A549 treated with GW870086 at 1 μM for 4 hours (cell line): ENCODE measurements around the gene ZNF574. TPM values are rescaled to one million over a fixed set of nuclear protein-coding genes. Genes with fewer than 3 reads are reported as not detected.

ENCODE experiments used
- total RNA-seq: library from RNA; stranded (reverse); fragments of 200-300 nt; extraction: Qiagen RNA extraction; gene quantifications from 5 replicates; pipeline ENCODE4 v1.2.3, GENCODE V29; 2022; ENCODE audit warnings: low read depth

Gene ZNF574
- 28.7 to 38.8 TPM (median 36.8 TPM) in 5 replicates for total RNA-seq

DNA sequence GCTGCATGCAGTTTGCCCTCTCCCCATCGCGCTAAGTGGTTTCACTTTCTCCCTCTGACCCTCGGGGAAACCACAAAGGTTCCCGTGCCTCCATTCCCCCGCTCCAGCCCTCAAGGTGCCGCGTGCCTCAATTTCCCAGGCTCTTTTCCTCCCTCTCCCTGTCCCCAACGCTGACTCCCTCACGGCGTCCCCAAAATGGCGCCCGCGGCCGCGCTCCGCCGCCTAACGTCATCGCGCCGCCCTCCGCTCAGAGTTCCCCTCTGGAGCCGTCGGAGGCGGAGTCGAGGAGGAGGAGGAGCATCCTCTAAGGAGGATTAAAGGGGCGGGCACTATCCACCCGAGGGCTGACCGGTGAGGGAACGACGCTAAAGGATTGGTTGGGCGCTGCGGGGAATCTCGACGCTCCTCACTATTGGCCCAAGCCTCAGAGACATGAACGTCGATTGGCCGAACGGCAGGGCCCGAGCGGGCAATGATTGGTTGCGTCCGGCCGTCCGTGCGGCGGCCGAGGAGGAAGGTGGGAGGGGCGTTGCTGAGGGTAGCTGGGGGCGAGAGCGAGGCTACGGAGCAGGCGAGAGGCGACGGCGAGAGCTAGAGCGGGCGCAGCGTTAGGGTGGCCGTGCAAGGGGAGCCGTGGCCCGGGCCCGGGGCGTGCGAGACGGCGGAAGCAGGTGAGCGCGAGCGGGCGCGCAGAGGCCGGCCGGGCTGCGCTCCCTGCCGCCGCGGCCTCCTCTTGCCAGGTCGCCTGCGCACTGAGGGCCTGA, at the start of gene ZNF574:
ZNF574 (plus strand) TSS at position 551 of the 764 bp plus-strand sequence. CDS start 2,441 bp downstream, outside the sequence.

GRCh38 chr19:42069619-42070351, 6.2 kb upstream of the ZNF574 start, which contains the start of gene GRIK5:
Gene GRIK5, minus strand, starts transcription at chr19:42070206. Its CDS starts 4,436 bp downstream, at chr19:42065770.

Other genes with a start within 250 kb of the ZNF574 start
- gene LYPD4, start 231.5 kb upstream of the ZNF574 start, total RNA-seq = not detected in 5 replicates
- gene DMRTC2, start 231.1 kb upstream of the ZNF574 start, total RNA-seq = not detected in 5 replicates
- gene RPS19, start 215.9 kb upstream of the ZNF574 start, total RNA-seq = 9,077 to 10,791 TPM (median 9,411 TPM) in 5 replicates
- gene CD79A, start 198.9 kb upstream of the ZNF574 start, total RNA-seq = 0.66 to 1.3 TPM (median 0.91 TPM) in 5 replicates
- 83.9 to 123 TPM (median 107 TPM) in 5 replicates for gene ARHGEF1, start 193.0 kb upstream of the ZNF574 start, total RNA-seq
- gene ERFL, start 147.7 kb upstream of the ZNF574 start, total RNA-seq = 0.23 to 0.35 TPM (median 0.29 TPM) in 5 replicates
- 204 to 269 TPM (median 241 TPM) in 5 replicates for gene RABAC1, start 116.8 kb upstream of the ZNF574 start, total RNA-seq
- 3.5 to 5.8 TPM (median 4.7 TPM) in 5 replicates for gene ATP1A3, start 81.9 kb upstream of the ZNF574 start, total RNA-seq
- gene GRIK5, start 6.0 kb upstream of the ZNF574 start, total RNA-seq = 0.37 to 0.50 TPM (median 0.42 TPM) in 5 replicates
- 0.15 to 0.80 TPM (median 0.41 TPM) in 5 replicates for gene POU2F2, start 56.3 kb downstream of the ZNF574 start, total RNA-seq
- 54.3 to 74.7 TPM (median 66.0 TPM) in 5 replicates for gene DEDD2, start 141.5 kb downstream of the ZNF574 start, total RNA-seq
- 15.5 to 21.1 TPM (median 19.8 TPM) in 5 replicates for gene ZNF526, start 144.1 kb downstream of the ZNF574 start, total RNA-seq
- 104 to 150 TPM (median 147 TPM) in 5 replicates for gene GSK3A, start 166.4 kb downstream of the ZNF574 start, total RNA-seq
- 99.1 to 124 TPM (median 117 TPM) in 5 replicates for gene ERF, start 179.0 kb downstream of the ZNF574 start, total RNA-seq
- gene CIC, start 193.1 kb downstream of the ZNF574 start, total RNA-seq = 38.6 to 52.2 TPM (median 47.4 TPM) in 5 replicates
- gene PRR19, start 226.0 kb downstream of the ZNF574 start, total RNA-seq = 3.6 to 4.9 TPM (median 4.3 TPM) in 5 replicates
- gene PAFAH1B3, start 226.5 kb downstream of the ZNF574 start, total RNA-seq = 132 to 152 TPM (median 151 TPM) in 5 replicates
- gene TMEM145, start 237.1 kb downstream of the ZNF574 start, total RNA-seq = 2.2 to 3.9 TPM (median 3.2 TPM) in 5 replicates
- 19.0 to 25.2 TPM (median 23.3 TPM) in 5 replicates for gene MEGF8, start 249.5 kb downstream of the ZNF574 start, total RNA-seq